DOHH2 (cell line): Measurements from ENCODE around the gene CARMIL3.
"Not testable (repeated sequence)": the region's sequence is repeated elsewhere in the genome, so short reads cannot be mapped to it uniquely, and the experiment has no call there.

Source experiments
- CTCF ChIP-seq: fragments of 200-600 bp; sonication (generic); IDR thresholded peaks from one replicate; pipeline ENCODE4 v1.5.1; 2014; ENCODE audit warnings: antibody characterized with exemption, mild to moderate bottlenecking, low read depth, low read length; ENCODE audit not compliant: poor library complexity, severe bottlenecking
- EZH2phosphoT487 ChIP-seq: fragments of 200-600 bp; sonication (generic); IDR thresholded peaks from 2 replicates; pipeline ENCODE4 v1.6.1; 2017; ENCODE audit warnings: borderline replicate concordance, mild to moderate bottlenecking, antibody characterized with exemption, low read length, moderate library complexity, mixed read lengths

DNA sequence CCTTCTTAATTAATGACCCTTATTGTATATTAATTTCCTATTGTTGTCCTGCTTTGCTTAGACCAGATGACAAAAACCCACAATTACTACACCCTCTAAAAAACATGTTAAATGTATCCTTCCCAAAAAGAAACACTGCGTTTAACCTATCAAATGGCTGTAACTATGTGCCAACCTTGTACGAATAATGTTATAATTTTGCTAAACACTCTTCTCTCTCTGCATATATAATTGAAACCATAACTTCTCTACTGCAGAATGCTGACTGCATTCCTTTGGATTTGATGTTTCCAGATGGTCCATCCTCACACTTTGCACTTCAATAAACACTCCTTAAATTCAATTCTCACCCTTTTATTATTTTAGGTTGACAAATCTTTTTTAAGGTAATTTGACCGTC is 31.3 kb upstream of the CARMIL3 start:
- TF ChIP-seq CTCF, EZH2phosphoT487: not testable (repeated sequence)
